ENCODE data around the gene BHLHE23.

Gene BHLHE23

GRCh38 chr20:62984666-62985443 is 21.9 kb downstream of the BHLHE23 start:
- H2AFZ ChIP-seq, result no peak overlapping the region
- H3K9me3 ChIP-seq (ENCODE audit: control insufficient read depth, low read length), result no peaks in the 10 kb centered on the region
- no peak overlapping the region for H3K27ac ChIP-seq
- no peaks in the 10 kb centered on the region for H3K4me1 ChIP-seq
- no peak for TF ChIP-seq CTCF (IDR thresholded peaks at IDR 0.05)
- no peak overlapping the region for H3K4me3 ChIP-seq (ENCODE audit: low read depth, low read length)
- no peak overlapping the region for H3K4me2 ChIP-seq (ENCODE audit: low read length)
- H3K36me3 ChIP-seq (ENCODE audit: control insufficient read depth, insufficient read depth, low read length), result no peaks in the 10 kb centered on the region
- H3K9ac ChIP-seq, result no peak overlapping the region
- no peaks in the 10 kb centered on the region for H3K27me3 ChIP-seq (ENCODE audit: control insufficient read depth, insufficient read depth, low read length)
- no peaks in the 10 kb centered on the region for H3K79me2 ChIP-seq

- H2AFZ ChIP-seq, result no peak overlapping the region
- no peak overlapping the region for H3K4me2 ChIP-seq (ENCODE audit: low read length)
- no peak overlapping the region for H3K9ac ChIP-seq
- H3K27me3 ChIP-seq (ENCODE audit: control insufficient read depth, insufficient read depth, low read length), result no peaks in the 10 kb centered on the region
- no peaks in the 10 kb centered on the region for H3K79me2 ChIP-seq
- H3K36me3 ChIP-seq (ENCODE audit: control insufficient read depth, insufficient read depth, low read length), result no peaks in the 10 kb centered on the region
- no peak for TF ChIP-seq CTCF (IDR thresholded peaks at IDR 0.05)
- no peaks in the 10 kb centered on the region for H3K4me1 ChIP-seq
- H3K4me3 ChIP-seq (ENCODE audit: low read depth, low read length), result no peak overlapping the region
- no peaks in the 10 kb centered on the region for H3K9me3 ChIP-seq (ENCODE audit: control insufficient read depth, low read length)
- H3K27ac ChIP-seq, result no peak overlapping the region
Measured at GRCh38 chr20:62983210-62983609, 23.6 kb downstream of the BHLHE23 start.

DNA sequence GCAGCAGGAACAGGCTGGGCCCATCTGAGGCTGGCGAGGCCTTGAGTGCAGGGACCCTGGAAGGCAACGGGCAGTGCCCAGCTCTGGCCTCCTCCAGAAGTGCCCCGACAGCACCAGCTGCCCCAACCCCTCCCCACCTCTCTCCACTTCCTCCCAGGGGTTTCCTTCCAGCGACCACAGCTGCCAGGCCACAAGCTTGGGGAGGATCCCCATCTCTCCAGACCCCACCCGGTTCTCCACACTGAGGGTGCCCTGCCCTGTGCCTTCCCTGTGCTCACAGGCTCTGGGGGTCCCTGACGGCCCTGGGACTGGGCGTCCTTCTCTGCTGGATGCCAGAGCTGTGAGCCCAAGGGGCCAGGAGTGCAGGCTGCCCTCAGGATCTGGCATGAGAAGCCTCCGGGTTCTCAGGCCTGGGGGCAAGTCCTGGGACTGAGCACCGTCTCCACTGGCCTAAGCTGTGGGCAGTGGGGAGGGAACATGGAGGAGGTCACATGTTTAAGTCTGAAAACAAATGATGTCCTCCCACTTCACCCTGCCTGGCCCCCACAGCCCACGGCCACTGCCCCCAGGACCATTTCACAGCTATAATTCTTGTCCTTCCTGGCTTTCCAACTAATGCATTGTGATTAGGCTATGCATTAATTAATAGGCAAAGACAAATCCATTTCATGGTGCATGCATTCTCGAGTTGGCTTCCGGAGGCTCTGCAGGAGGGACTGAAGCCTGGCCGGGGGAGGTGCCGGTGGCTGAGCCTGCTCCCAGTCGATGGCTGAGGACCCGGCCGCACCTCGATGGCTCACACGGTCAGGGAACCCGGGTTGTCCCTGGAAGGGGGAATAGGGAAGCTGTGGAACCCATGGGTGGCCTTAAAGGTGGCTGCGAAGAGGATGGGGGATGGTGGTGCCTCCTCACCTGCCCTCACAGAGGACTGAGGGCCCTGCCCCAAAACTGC is 24.4 kb downstream of the BHLHE23 start:
- no peak overlapping the region for H3K4me3 ChIP-seq (ENCODE audit: low read depth, low read length)
- no peaks in the 10 kb centered on the region for H3K79me2 ChIP-seq
- no peaks in the 10 kb centered on the region for H3K9me3 ChIP-seq (ENCODE audit: control insufficient read depth, low read length)
- H3K27me3 ChIP-seq (ENCODE audit: control insufficient read depth, insufficient read depth, low read length), result peaks cover 4% of the 10 kb centered on the region
- TF ChIP-seq CTCF (IDR thresholded peaks at IDR 0.05), result no peak
- H3K27ac ChIP-seq, result no peak overlapping the region
- no peak overlapping the region for H3K9ac ChIP-seq
- no peak overlapping the region for H3K4me2 ChIP-seq (ENCODE audit: low read length)
- no peak overlapping the region for H2AFZ ChIP-seq
- H3K4me1 ChIP-seq, result no peaks in the 10 kb centered on the region
- H3K36me3 ChIP-seq (ENCODE audit: control insufficient read depth, insufficient read depth, low read length), result no peaks in the 10 kb centered on the region

GRCh38 chr20:62980970-62981369 is 25.8 kb downstream of the BHLHE23 start:
- no peak overlapping the region for H3K4me3 ChIP-seq (ENCODE audit: low read depth, low read length)
- TF ChIP-seq CTCF (IDR thresholded peaks at IDR 0.05), result no peak
- no peaks in the 10 kb centered on the region for H3K4me1 ChIP-seq
- H3K36me3 ChIP-seq (ENCODE audit: control insufficient read depth, insufficient read depth, low read length), result no peaks in the 10 kb centered on the region
- H3K9me3 ChIP-seq (ENCODE audit: control insufficient read depth, low read length), result no peaks in the 10 kb centered on the region
- H3K9ac ChIP-seq, result no peak overlapping the region
- H3K27me3 ChIP-seq (ENCODE audit: control insufficient read depth, insufficient read depth, low read length), result peaks cover 4% of the 10 kb centered on the region
- H3K4me2 ChIP-seq (ENCODE audit: low read length), result no peak overlapping the region
- H2AFZ ChIP-seq, result no peak overlapping the region
- no peak overlapping the region for H3K27ac ChIP-seq
- no peaks in the 10 kb centered on the region for H3K79me2 ChIP-seq
